NT2/D1 (cell line): ENCODE measurements around the gene MUCL3.
"Not testable (repeated sequence)": the region's sequence is repeated elsewhere in the genome, so short reads cannot be mapped to it uniquely, and the experiment has no call there.

ENCODE experiments used
- DNase-seq: peaks from one replicate; pipeline ENCODE4 v3.0.0-alpha.2; 2011; ENCODE audit warnings: low read depth, low spot score
- H3K27me3 ChIP-seq: 2 replicates; pipeline ENCODE4 v1.6.0; 2011; ENCODE audit warnings: mild to moderate bottlenecking; ENCODE audit not compliant: insufficient read length, insufficient read depth
- H3K36me3 ChIP-seq: 2 replicates; pipeline ENCODE4 v1.6.1; 2011; ENCODE audit warnings: mild to moderate bottlenecking, low read length, mixed read lengths; ENCODE audit not compliant: insufficient read depth, insufficient read length
- H3K4me1 ChIP-seq: 2 replicates; pipeline ENCODE4 v1.5.1; 2011; ENCODE audit not compliant: insufficient read depth, insufficient read length
- H3K4me3 ChIP-seq: 2 replicates; pipeline ENCODE4 v1.5.1; 2011; ENCODE audit warnings: low read depth; ENCODE audit not compliant: insufficient read length
- H3K9ac ChIP-seq: 2 replicates; pipeline ENCODE4 v1.6.0; 2011; ENCODE audit warnings: low read depth; ENCODE audit not compliant: insufficient read length
- H3K9me3 ChIP-seq: 2 replicates; pipeline ENCODE4 v1.5.1; 2011; ENCODE audit warnings: mild to moderate bottlenecking, low read length; ENCODE audit not compliant: insufficient read depth
- SUZ12 ChIP-seq: IDR thresholded peaks from 2 replicates; pipeline ENCODE4 v1.6.1; 2011; ENCODE audit not compliant: insufficient read length, insufficient read depth; ENCODE audit errors: extremely low read depth
- YY1 ChIP-seq: IDR thresholded peaks from 2 replicates; pipeline ENCODE4 v1.6.1; 2011; ENCODE audit not compliant: insufficient read length, insufficient read depth
- ZNF274 ChIP-seq: IDR thresholded peaks from 2 replicates; pipeline ENCODE4 v1.6.1; 2011; ENCODE audit warnings: mild to moderate bottlenecking, low read depth, low read length

The MUCL3 gene

GRCh38 chr6:30903236-30903635, 37.5 kb upstream of the MUCL3 start:
- Histone ChIP-seq H3K4me3 (no peak overlapping the region), H3K4me1 (no peaks in the 10 kb centered on the region), H3K9me3 (no peaks in the 10 kb centered on the region), H3K9ac (no peak overlapping the region), H3K27me3 (no peaks in the 10 kb centered on the region), H3K36me3 (peaks cover 23% of the 10 kb centered on the region)
- TF ChIP-seq SUZ12 (no peak), YY1 (no peak), ZNF274 (no peak)
- no peak for DNase-seq

- DNase-seq, H3K27me3 ChIP-seq, H3K4me1 ChIP-seq, H3K9me3 ChIP-seq: not testable (repeated sequence)
- Histone ChIP-seq H3K9ac (peak overlapping the region; percentile 53), H3K4me3 (peak overlapping the region; percentile 73), H3K36me3 (peaks cover 35% of the 10 kb centered on the region)
These were observed 33.4 kb upstream of the MUCL3 start for GRCh38 chr6:30907290-30907757.

GRCh38 chr6:30907758-30908591, 32.8 kb upstream of the MUCL3 start, which contains the start of gene GTF2H4:
Gene GTF2H4, plus strand, starts transcription at chr6:30908207.
- Histone ChIP-seq H3K4me3 (peak within 1 kb of the TSS; percentile 73), H3K9me3 (no peaks in the 10 kb centered on the region), H3K36me3 (peaks cover 40% of the 10 kb centered on the region), H3K4me1 (peaks cover 3% of the 10 kb centered on the region), H3K9ac (peak within 1 kb of the TSS; percentile 89), H3K27me3 (no peaks in the 10 kb centered on the region)
- DNase-seq, result peak; percentile 93
- TF ChIP-seq SUZ12 (no peak), YY1 (peak; percentile 10), ZNF274 (no peak)

- H3K9ac ChIP-seq, result peak overlapping the region; percentile 89
- peaks cover 3% of the 10 kb centered on the region for H3K4me1 ChIP-seq
- TF ChIP-seq ZNF274 (no peak), YY1 (no peak), SUZ12 (no peak)
- DNase-seq, result no peak
- H3K36me3 ChIP-seq, result peaks cover 47% of the 10 kb centered on the region
- no peaks in the 10 kb centered on the region for H3K27me3 ChIP-seq
- no peaks in the 10 kb centered on the region for H3K9me3 ChIP-seq
- H3K4me3 ChIP-seq, result peak overlapping the region; percentile 73
These were observed 32.1 kb upstream of the MUCL3 start for GRCh38 chr6:30908700-30909099.

GRCh38 chr6:30910473-30910872, 30.3 kb upstream of the MUCL3 start:
- DNase-seq, H3K9ac ChIP-seq, H3K4me1 ChIP-seq, H3K9me3 ChIP-seq, H3K27me3 ChIP-seq, H3K4me3 ChIP-seq: not testable (repeated sequence)
- H3K36me3 ChIP-seq, result peaks cover 54% of the 10 kb centered on the region

- Histone ChIP-seq H3K27me3 (no peaks in the 10 kb centered on the region), H3K9me3 (no peaks in the 10 kb centered on the region), H3K36me3 (peaks cover 76% of the 10 kb centered on the region), H3K4me3 (no peak overlapping the region), H3K4me1 (peaks cover 6% of the 10 kb centered on the region), H3K9ac (no peak overlapping the region)
- DNase-seq, result no peak
- no peak for TF ChIP-seq SUZ12
- no peak for TF ChIP-seq YY1
- no peak for TF ChIP-seq ZNF274
These were observed 27.8 kb upstream of the MUCL3 start for GRCh38 chr6:30912746-30913520.

GRCh38 chr6:30913721-30914075, 27.1 kb upstream of the MUCL3 start:
- TF ChIP-seq ZNF274, result no peak
- TF ChIP-seq YY1, result no peak
- TF ChIP-seq SUZ12, result no peak
- H3K36me3 ChIP-seq, result peaks cover 76% of the 10 kb centered on the region
- no peak for DNase-seq
- H3K4me3 ChIP-seq, result no peak overlapping the region
- peaks cover 6% of the 10 kb centered on the region for H3K4me1 ChIP-seq
- no peaks in the 10 kb centered on the region for H3K9me3 ChIP-seq
- H3K9ac ChIP-seq, result peak overlapping the region; percentile 32
- H3K27me3 ChIP-seq, result no peaks in the 10 kb centered on the region
